ENCODE data around the gene ACADS. TPM values are rescaled to one million over a fixed set of nuclear protein-coding genes. Genes with fewer than 3 reads are reported as not detected.

The ACADS gene
- polyA plus RNA-seq, 2 of the 4 experiments (the other 2 are of a cell fraction): 7.9 to 9.3 TPM

DNA sequence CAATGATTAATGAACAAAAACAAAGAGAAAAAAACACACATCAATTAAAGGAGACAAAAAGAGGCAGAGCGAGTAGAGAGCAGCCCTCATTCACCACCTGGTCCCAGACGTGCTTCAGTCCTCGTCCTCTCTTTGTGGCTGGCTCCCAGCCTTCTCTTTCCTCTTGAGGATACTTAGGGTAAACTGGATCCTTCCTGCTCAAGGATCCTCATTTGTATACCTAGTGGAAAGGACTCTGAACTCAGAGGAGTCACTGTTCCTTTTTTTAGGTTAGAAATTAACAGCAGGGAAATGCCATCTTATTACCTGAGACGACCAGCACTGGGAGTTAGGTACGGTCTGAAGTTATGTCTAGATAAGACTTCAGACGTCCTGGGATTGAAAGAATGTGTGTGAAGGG, 29.0 kb upstream of the ACADS start (continued):
- TF ChIP-seq, protein P1, sequence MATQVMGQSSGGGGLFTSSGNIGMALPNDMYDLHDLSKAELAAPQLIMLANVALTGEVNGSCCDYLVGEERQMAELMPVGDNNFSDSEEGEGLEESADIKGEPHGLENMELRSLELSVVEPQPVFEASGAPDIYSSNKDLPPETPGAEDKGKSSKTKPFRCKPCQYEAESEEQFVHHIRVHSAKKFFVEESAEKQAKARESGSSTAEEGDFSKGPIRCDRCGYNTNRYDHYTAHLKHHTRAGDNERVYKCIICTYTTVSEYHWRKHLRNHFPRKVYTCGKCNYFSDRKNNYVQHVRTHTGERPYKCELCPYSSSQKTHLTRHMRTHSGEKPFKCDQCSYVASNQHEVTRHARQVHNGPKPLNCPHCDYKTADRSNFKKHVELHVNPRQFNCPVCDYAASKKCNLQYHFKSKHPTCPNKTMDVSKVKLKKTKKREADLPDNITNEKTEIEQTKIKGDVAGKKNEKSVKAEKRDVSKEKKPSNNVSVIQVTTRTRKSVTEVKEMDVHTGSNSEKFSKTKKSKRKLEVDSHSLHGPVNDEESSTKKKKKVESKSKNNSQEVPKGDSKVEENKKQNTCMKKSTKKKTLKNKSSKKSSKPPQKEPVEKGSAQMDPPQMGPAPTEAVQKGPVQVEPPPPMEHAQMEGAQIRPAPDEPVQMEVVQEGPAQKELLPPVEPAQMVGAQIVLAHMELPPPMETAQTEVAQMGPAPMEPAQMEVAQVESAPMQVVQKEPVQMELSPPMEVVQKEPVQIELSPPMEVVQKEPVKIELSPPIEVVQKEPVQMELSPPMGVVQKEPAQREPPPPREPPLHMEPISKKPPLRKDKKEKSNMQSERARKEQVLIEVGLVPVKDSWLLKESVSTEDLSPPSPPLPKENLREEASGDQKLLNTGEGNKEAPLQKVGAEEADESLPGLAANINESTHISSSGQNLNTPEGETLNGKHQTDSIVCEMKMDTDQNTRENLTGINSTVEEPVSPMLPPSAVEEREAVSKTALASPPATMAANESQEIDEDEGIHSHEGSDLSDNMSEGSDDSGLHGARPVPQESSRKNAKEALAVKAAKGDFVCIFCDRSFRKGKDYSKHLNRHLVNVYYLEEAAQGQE (IDR thresholded peaks at IDR 0.05): no peak

DNA sequence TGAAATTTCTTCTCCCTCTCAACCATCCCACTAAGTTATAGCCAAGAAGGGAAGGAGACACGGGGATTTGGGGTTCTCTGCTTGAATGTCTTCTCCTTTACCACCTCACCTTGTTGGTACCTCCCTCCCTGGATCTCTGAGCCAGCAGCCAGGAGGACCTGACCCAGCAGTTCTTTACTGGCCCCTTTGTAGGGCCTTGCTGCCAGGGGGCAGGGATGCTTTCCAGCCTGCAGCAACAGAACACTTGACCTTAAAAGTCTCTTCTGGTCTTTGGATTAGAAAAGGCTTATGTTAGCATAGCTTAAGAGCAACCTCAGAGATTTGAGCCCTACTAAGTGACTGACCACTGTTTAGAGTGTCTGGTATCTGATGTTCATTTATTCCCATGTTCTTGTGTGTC, 28.3 kb upstream of the ACADS start:
- H3K4me3 ChIP-seq: no peak overlapping the region
- no peaks in the 10 kb centered on the region for H3K9me3 ChIP-seq
- no peak overlapping the region for H3K4me2 ChIP-seq
- CTCF ChIA-PET: interaction anchor here (3.1 to 19.0 kb wide), 2 partner anchors 13 to 50 kb away, joined by 13 to 137 read pairs; partner anchors contain the start of gene UNC119B
- no peak for DNase-seq (ENCODE audit: low read depth in 1 of 2, low spot score in 1 of 2)
- H3K27ac ChIP-seq: no peak overlapping the region
- no peak for TF ChIP-seq HOXA7 (CRISPR knock-in tag; IDR thresholded peaks at IDR 0.05)
- TF ChIP-seq, protein P2, sequence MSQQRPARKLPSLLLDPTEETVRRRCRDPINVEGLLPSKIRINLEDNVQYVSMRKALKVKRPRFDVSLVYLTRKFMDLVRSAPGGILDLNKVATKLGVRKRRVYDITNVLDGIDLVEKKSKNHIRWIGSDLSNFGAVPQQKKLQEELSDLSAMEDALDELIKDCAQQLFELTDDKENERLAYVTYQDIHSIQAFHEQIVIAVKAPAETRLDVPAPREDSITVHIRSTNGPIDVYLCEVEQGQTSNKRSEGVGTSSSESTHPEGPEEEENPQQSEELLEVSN (IDR thresholded peaks at IDR 0.05; ENCODE audit: borderline replicate concordance, low read depth): no peak
- TF ChIP-seq PHF8 (IDR thresholded peaks at IDR 0.05; ENCODE audit: borderline replicate concordance, low read depth): no peak
- no peak for TF ChIP-seq CHD2 (IDR thresholded peaks at IDR 0.05; ENCODE audit: low read length, partially characterized antibody)
- POLR2A ChIA-PET: no interaction called here
- ATAC-seq: no peak
- whole genome bisulfite sequencing (ENCODE audit: missing lambda C conversion rate): 67% methylated on average over 1 of the region's 1 CpG
- peaks cover 18% of the 10 kb centered on the region for H3K4me1 ChIP-seq
- no peak for FAIRE-seq

DNA sequence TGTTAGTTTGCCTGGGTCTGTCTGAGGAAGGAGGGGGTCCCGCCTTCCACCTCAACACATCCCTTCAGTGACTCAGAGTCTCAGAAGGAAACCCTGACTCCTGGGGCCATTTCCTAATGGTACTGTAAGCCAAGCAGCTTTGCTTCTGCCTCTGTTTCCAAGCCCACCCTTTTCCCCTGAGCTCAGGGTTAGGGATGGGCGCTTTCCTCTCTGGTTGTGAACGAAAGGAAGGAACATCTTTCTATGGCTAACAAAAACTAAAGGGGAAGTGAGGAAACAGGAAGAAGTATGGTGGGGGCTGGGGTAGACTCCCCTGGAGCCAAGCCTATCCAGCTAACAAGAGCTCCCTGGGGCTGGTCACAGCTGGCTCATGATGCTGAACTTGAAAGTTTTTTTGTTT, 27.0 kb upstream of the ACADS start:
- no peaks in the 10 kb centered on the region for H3K9me3 ChIP-seq
- H3K4me2 ChIP-seq: no peak overlapping the region
- no peak overlapping the region for H3K4me3 ChIP-seq
- H3K4me1 ChIP-seq: peaks cover 5% of the 10 kb centered on the region
- no peak overlapping the region for H3K27ac ChIP-seq
- DNase-seq (ENCODE audit: low read depth in 1 of 2, low spot score in 1 of 2) (no peak), ATAC-seq (no peak), FAIRE-seq (no peak)
- CTCF ChIA-PET: interaction anchor here (0.8 to 19.0 kb wide), 6 partner anchors 12 to 273 kb away, joined by 3 to 137 read pairs (median 4); partner anchors contain the start of gene UNC119B
- TF ChIP-seq HDAC2 (IDR thresholded peaks at IDR 0.05) (no peak), GATA3 (IDR thresholded peaks at IDR 0.05; ENCODE audit: borderline replicate concordance) (no peak), SMC3 (IDR thresholded peaks at IDR 0.05) (no peak), MAZ (IDR thresholded peaks at IDR 0.05; ENCODE audit: borderline replicate concordance, low read depth, low read length) (no peak), ZSCAN20 (CRISPR knock-in tag; IDR thresholded peaks at IDR 0.05) (no peak), JUN (IDR thresholded peaks at IDR 0.05) (no peak)
- TF ChIP-seq, protein P3, sequence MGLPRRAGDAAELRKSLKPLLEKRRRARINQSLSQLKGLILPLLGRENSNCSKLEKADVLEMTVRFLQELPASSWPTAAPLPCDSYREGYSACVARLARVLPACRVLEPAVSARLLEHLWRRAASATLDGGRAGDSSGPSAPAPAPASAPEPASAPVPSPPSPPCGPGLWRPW (IDR thresholded peaks at IDR 0.05): no peak
- TF ChIP-seq, protein P4, sequence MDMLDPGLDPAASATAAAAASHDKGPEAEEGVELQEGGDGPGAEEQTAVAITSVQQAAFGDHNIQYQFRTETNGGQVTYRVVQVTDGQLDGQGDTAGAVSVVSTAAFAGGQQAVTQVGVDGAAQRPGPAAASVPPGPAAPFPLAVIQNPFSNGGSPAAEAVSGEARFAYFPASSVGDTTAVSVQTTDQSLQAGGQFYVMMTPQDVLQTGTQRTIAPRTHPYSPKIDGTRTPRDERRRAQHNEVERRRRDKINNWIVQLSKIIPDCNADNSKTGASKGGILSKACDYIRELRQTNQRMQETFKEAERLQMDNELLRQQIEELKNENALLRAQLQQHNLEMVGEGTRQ (IDR thresholded peaks at IDR 0.05): no peak
- 100% methylated on average over 3 of the region's 3 CpGs for WGBS (ENCODE audit: missing lambda C conversion rate)
- POLR2A ChIA-PET: no interaction called here

DNA sequence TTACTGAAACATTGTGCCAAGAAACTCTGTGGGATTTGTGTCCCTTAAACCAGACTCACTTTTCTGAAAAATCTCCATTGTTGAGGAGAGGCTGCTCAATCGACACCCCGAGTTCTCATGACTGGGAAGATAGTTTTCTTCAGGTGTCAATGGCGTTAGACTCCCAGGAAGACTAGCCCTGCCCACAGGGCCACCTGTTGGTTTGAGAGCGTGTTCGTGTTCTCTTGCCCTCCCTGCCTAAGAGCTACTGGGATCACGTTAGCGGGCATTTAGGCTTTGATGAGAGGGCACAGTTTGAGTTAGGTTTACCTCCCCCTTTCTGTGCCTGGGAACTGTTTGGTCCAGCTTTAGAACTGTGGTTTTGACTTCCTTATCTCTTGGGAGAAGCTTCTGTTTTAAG, 26.1 kb upstream of the ACADS start:
- no peak for FAIRE-seq
- Histone ChIP-seq H3K4me1 (no peaks in the 10 kb centered on the region), H3K4me2 (no peak overlapping the region)
- TF ChIP-seq, protein P5, sequence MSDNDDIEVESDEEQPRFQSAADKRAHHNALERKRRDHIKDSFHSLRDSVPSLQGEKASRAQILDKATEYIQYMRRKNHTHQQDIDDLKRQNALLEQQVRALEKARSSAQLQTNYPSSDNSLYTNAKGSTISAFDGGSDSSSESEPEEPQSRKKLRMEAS (IDR thresholded peaks at IDR 0.05): no peak
- no peak for TF ChIP-seq RNF2 (IDR thresholded peaks at IDR 0.05; ENCODE audit: borderline replicate concordance, low read depth)
- no peak for TF ChIP-seq POLR2A (IDR thresholded peaks at IDR 0.05; ENCODE audit: low read length)
- no peak for TF ChIP-seq HOXA7 (CRISPR knock-in tag; IDR thresholded peaks at IDR 0.05)
- no peak for TF ChIP-seq KDM5A (IDR thresholded peaks at IDR 0.05)
- TF ChIP-seq CBX8 (IDR thresholded peaks at IDR 0.05): no peak
- no peak for TF ChIP-seq EHF (CRISPR knock-in tag; IDR thresholded peaks at IDR 0.05)
- TF ChIP-seq JUNB (IDR thresholded peaks at IDR 0.05): no peak
- no peak for TF ChIP-seq TP53 (CRISPR knock-in tag; IDR thresholded peaks at IDR 0.05)
- TF ChIP-seq, protein P1 (IDR thresholded peaks at IDR 0.05): no peak
- TF ChIP-seq ESRRA (IDR thresholded peaks at IDR 0.05; ENCODE audit: borderline replicate concordance, low read length): no peak
- TF ChIP-seq CHD2 (IDR thresholded peaks at IDR 0.05; ENCODE audit: low read length, partially characterized antibody): no peak

More for the DNA sequence above, 26.1 kb upstream of the ACADS start:
- no peak overlapping the region for H3K27ac ChIP-seq
- ATAC-seq: no peak
- 96% methylated on average over 7 of the region's 7 CpGs for WGBS (ENCODE audit: missing lambda C conversion rate)
- ChIA-PET CTCF (interaction anchor here (1.2 to 19.0 kb wide), 5 partner anchors 11 to 272 kb away, joined by 3 to 137 read pairs (median 4); partner anchors contain the start of gene UNC119B), POLR2A (no interaction called here)
- no peak for DNase-seq (ENCODE audit: low read depth in 1 of 2, low spot score in 1 of 2)
- no peaks in the 10 kb centered on the region for H3K9me3 ChIP-seq
- H3K4me3 ChIP-seq: no peak overlapping the region

Measured in A549 (cell line).